Measurements from ENCODE around the gene LTO1.

Gene LTO1

GRCh38 chr11:69703768-69704507, 28.8 kb upstream of the LTO1 start, which contains the start of gene FGF19:
Gene FGF19 (minus strand): TSS chr11:69704022. CDS start chr11:69703876, 146 bp downstream.
- Histone ChIP-seq H3K9me3 (replicated peaks in 1 of 11) (no peaks in the 10 kb centered on the region), H3K36me3 (no peaks in the 10 kb centered on the region), H3K4me1 (peaks cover 28 to 62% (median 41%) of the 10 kb centered on the region in 10 experiments), H4K20me1 (peaks cover 0 to 72% (median 55%) of the 10 kb centered on the region in 11 experiments; a peak in 17 of 22 replicates), H3K4me3 (peak within 1 kb of the TSS in 5 of 10 experiments; percentile 16 to 32 (median 31); a peak in 6 of 20 replicates), H3K27me3 (peaks cover 87 to 97% (median 91%) of the 10 kb centered on the region in 11 experiments), H3K9ac (no peak within 1 kb of the TSS), H3K27ac (no peak within 1 kb of the TSS), H3K4me2 (peak within 1 kb of the TSS; percentile 22 to 62 (median 45); a peak in 20 of 22 replicates)
- TF ChIP-seq Cebpa-rat (IDR thresholded peaks at IDR 0.05) = no peak

GRCh38 chr11:69703453-69703767, 28.3 kb upstream of the LTO1 start:
- H3K4me1 ChIP-seq = peaks cover 33 to 68% (median 46%) of the 10 kb centered on the region in 10 experiments
- H3K9me3 ChIP-seq (replicated peaks in 1 of 11) = no peaks in the 10 kb centered on the region
- peaks cover 81 to 97% (median 87%) of the 10 kb centered on the region in 11 experiments for H3K27me3 ChIP-seq
- peak overlapping the region; percentile 9 to 62 (median 45); a peak in 14 of 22 replicates for H3K4me2 ChIP-seq
- H4K20me1 ChIP-seq = peaks cover 0 to 78% (median 60%) of the 10 kb centered on the region in 11 experiments; a peak in 17 of 22 replicates
- no peak overlapping the region for H3K27ac ChIP-seq
- H3K9ac ChIP-seq = no peak overlapping the region
- no peak for TF ChIP-seq Cebpa-rat (IDR thresholded peaks at IDR 0.05)
- H3K4me3 ChIP-seq = no peak overlapping the region
- no peaks in the 10 kb centered on the region for H3K36me3 ChIP-seq

- Histone ChIP-seq H3K9me3 (replicated peaks in 1 of 11) (no peaks in the 10 kb centered on the region), H4K20me1 (peaks cover 0 to 80% (median 60%) of the 10 kb centered on the region in 11 experiments; a peak in 17 of 22 replicates), H3K9ac (no peak overlapping the region), H3K27me3 (peaks cover 78 to 97% (median 82%) of the 10 kb centered on the region in 11 experiments), H3K36me3 (no peaks in the 10 kb centered on the region), H3K4me2 (peak overlapping the region in 10 of 11 experiments; percentile 13 to 62 (median 34); a peak in 14 of 22 replicates), H3K27ac (no peak overlapping the region), H3K4me1 (peaks cover 34 to 73% (median 51%) of the 10 kb centered on the region in 10 experiments), H3K4me3 (0 out of 20 replicates have a peak overlapping the region, but pooled peaks of 1 of the 10 experiments have one; percentile 13)
- TF ChIP-seq Cebpa-rat (IDR thresholded peaks at IDR 0.05) = no peak
These were observed 27.8 kb upstream of the LTO1 start for GRCh38 chr11:69702769-69703452.

GRCh38 chr11:69702239-69702691, 27.1 kb upstream of the LTO1 start:
- Histone ChIP-seq H3K27ac (no peak overlapping the region), H3K4me1 (peaks cover 34 to 79% (median 55%) of the 10 kb centered on the region in 10 experiments), H3K4me3 (peak overlapping the region in 2 of 10 experiments; percentile 14 to 40; a peak in 3 of 20 replicates), H3K27me3 (peaks cover 78 to 98% (median 82%) of the 10 kb centered on the region in 11 experiments), H3K36me3 (no peaks in the 10 kb centered on the region), H3K4me2 (peak overlapping the region in 9 of 11 experiments; percentile 15 to 49 (median 39); a peak in 10 of 22 replicates), H4K20me1 (peaks cover 0 to 80% (median 60%) of the 10 kb centered on the region in 11 experiments; a peak in 17 of 22 replicates), H3K9ac (no peak overlapping the region), H3K9me3 (replicated peaks in 1 of 11) (no peaks in the 10 kb centered on the region)
- no peak for TF ChIP-seq Cebpa-rat (IDR thresholded peaks at IDR 0.05)

GRCh38 chr11:69700278-69701140, 25.4 kb upstream of the LTO1 start:
- H3K9ac ChIP-seq = no peak overlapping the region
- H3K36me3 ChIP-seq = no peaks in the 10 kb centered on the region
- H3K27me3 ChIP-seq = peaks cover 78 to 98% (median 82%) of the 10 kb centered on the region in 11 experiments
- no peak overlapping the region for H3K27ac ChIP-seq
- H3K4me3 ChIP-seq = no peak overlapping the region
- H3K4me2 ChIP-seq = peak overlapping the region; percentile 40 to 84 (median 56)
- H4K20me1 ChIP-seq = peaks cover 0 to 68% (median 47%) of the 10 kb centered on the region in 11 experiments; a peak in 17 of 22 replicates
- no peak for TF ChIP-seq Cebpa-rat (IDR thresholded peaks at IDR 0.05)
- H3K4me1 ChIP-seq = peaks cover 34 to 81% (median 58%) of the 10 kb centered on the region in 10 experiments
- H3K9me3 ChIP-seq (replicated peaks in 1 of 11) = no peaks in the 10 kb centered on the region

- peak overlapping the region; percentile 52 to 87 (median 81) for H3K4me2 ChIP-seq
- H4K20me1 ChIP-seq = peaks cover 0 to 57% (median 34%) of the 10 kb centered on the region in 11 experiments; a peak in 16 of 22 replicates
- no peaks in the 10 kb centered on the region for H3K9me3 ChIP-seq (replicated peaks in 1 of 11)
- H3K36me3 ChIP-seq = no peaks in the 10 kb centered on the region
- peaks cover 34 to 72% (median 58%) of the 10 kb centered on the region in 10 experiments for H3K4me1 ChIP-seq
- peak overlapping the region in 1 of 10 experiments; percentile 23; a peak in 1 of 20 replicates for H3K4me3 ChIP-seq
- peak overlapping the region in 1 of 11 experiments; percentile 15; a peak in 2 of 22 replicates for H3K27ac ChIP-seq
- TF ChIP-seq Cebpa-rat (IDR thresholded peaks at IDR 0.05) = no peak
- H3K9ac ChIP-seq = peak overlapping the region in 1 of 11 experiments; percentile 22; a peak in 1 of 22 replicates
- H3K27me3 ChIP-seq = peaks cover 77 to 98% (median 82%) of the 10 kb centered on the region in 11 experiments
These were observed 24.1 kb upstream of the LTO1 start for GRCh38 chr11:69699213-69699612.

- Histone ChIP-seq H3K27me3 (peaks cover 69 to 94% (median 81%) of the 10 kb centered on the region in 11 experiments), H3K36me3 (no peaks in the 10 kb centered on the region), H4K20me1 (peaks cover 0 to 50% (median 27%) of the 10 kb centered on the region in 11 experiments; a peak in 16 of 22 replicates), H3K4me1 (peaks cover 30 to 66% (median 56%) of the 10 kb centered on the region in 10 experiments), H3K27ac (no peak overlapping the region), H3K9me3 (replicated peaks in 1 of 11) (no peaks in the 10 kb centered on the region; a peak in 1 of 22 replicates), H3K4me3 (no peak overlapping the region), H3K9ac (no peak overlapping the region), H3K4me2 (peak overlapping the region in 10 of 11 experiments; percentile 52 to 87 (median 82); a peak in 18 of 22 replicates)
- no peak for TF ChIP-seq Cebpa-rat (IDR thresholded peaks at IDR 0.05)
These were observed 23.2 kb upstream of the LTO1 start for GRCh38 chr11:69698362-69698761.

GRCh38 chr11:69697861-69698260, 22.7 kb upstream of the LTO1 start:
- Histone ChIP-seq H3K4me3 (no peak overlapping the region), H3K27ac (no peak overlapping the region), H3K4me1 (peaks cover 25 to 62% (median 51%) of the 10 kb centered on the region in 10 experiments), H4K20me1 (peaks cover 0 to 45% (median 23%) of the 10 kb centered on the region in 11 experiments; a peak in 16 of 22 replicates), H3K27me3 (peaks cover 64 to 89% (median 76%) of the 10 kb centered on the region in 11 experiments), H3K36me3 (no peaks in the 10 kb centered on the region), H3K4me2 (peak overlapping the region in 7 of 11 experiments; percentile 12 to 86 (median 75); a peak in 13 of 22 replicates), H3K9ac (no peak overlapping the region), H3K9me3 (replicated peaks in 1 of 11) (peaks cover 0 to 4% (median under 1%) of the 10 kb centered on the region in 11 experiments; a peak in 8 of 22 replicates)
- no peak for TF ChIP-seq Cebpa-rat (IDR thresholded peaks at IDR 0.05)

All from BLaER1 treated with 17β-estradiol and CSF1 and Interleukin-3, amounts not matched to agents 10 nM and 100 nM (cell line).